K562 (cell line): ENCODE measurements around the gene POU2F1. TPM values are rescaled to one million over a fixed set of nuclear protein-coding genes. Genes with fewer than 3 reads are reported as not detected.
A peak's percentile ranks its signal among the peaks of the same experiment; 100 is the strongest.

Experiments
- ADNP ChIP-seq: fragments of 200-800 bp; sonication (Bioruptor generic); IDR thresholded peaks from 2 replicates; pipeline ENCODE4 v1.6.1; 2016; ENCODE audit warnings: missing genetic modification characterization, missing compliant biosample characterization
- CEBPB ChIP-seq: fragments of 450-650 bp; IDR thresholded peaks from 2 replicates; pipeline ENCODE4 v1.6.1; 2016; ENCODE audit warnings: missing genetic modification characterization, missing compliant biosample characterization
- ETV5 ChIP-seq: sonication (generic); formaldehyde crosslinking; IDR thresholded peaks from 2 replicates; pipeline ENCODE4 v1.4.0; 2020; ENCODE audit warnings: low read depth, mild to moderate bottlenecking, missing genetic modification reagents
- HEY1 ChIP-seq: fragments of 250-450 bp; sonication (Bioruptor Pico); IDR thresholded peaks from 2 replicates; pipeline ENCODE4 v1.5.0; 2020; ENCODE audit warnings: mild to moderate bottlenecking, moderate library complexity, borderline replicate concordance
- NBN ChIP-seq: fragments of 450-650 bp; IDR thresholded peaks from 2 replicates; pipeline ENCODE4 v1.6.1; 2016; ENCODE audit warnings: low read depth, mild to moderate bottlenecking
- SIRT6 ChIP-seq: IDR thresholded peaks from one replicate; pipeline ENCODE4 v1.6.1; 2012; ENCODE audit warnings: low read depth, mild to moderate bottlenecking, control low read depth, inconsistent platforms, low read length, moderate library complexity
- TRIM24 ChIP-seq, 2 experiments: fragments of 450-650 bp; IDR thresholded peaks; 2 replicates each; pipeline ENCODE4 v1.6.1; 2016
- VEZF1 ChIP-seq: fragments of 200-800 bp; sonication (Bioruptor generic); IDR thresholded peaks from 2 replicates; pipeline ENCODE4 v1.6.1; 2017; ENCODE audit warnings: missing genetic modification characterization, missing compliant biosample characterization
- ZEB2 ChIP-seq: fragments of 450-650 bp; IDR thresholded peaks from 2 replicates; pipeline ENCODE4 v1.6.1; 2016
- ZFP91 ChIP-seq: sonication (generic); formaldehyde crosslinking; IDR thresholded peaks from 2 replicates; pipeline ENCODE4 v1.8.0; 2022; ENCODE audit warnings: mild to moderate bottlenecking, missing genetic modification reagents
- ZNF57 ChIP-seq: fragments of 450-650 bp; formaldehyde crosslinking; IDR thresholded peaks from 2 replicates; pipeline ENCODE4 v1.4.0; 2020; ENCODE audit warnings: mild to moderate bottlenecking, moderate library complexity
- polyA plus RNA-seq, 8 experiments: library from polyadenylated mRNA; depleted of rRNA in 4 of 8; stranded (reverse) in 5 of 8; unstranded in 3 of 8; fragments of >200 nt; fragmentation: Nextera tagmentation in 2 of 8; fragmentation: Illumina TruSeq in 1 of 8; extraction: Ambion mirVana in 2 of 8; extraction: Trizol in 1 of 8; gene quantifications; 2 replicates each; pipeline versions ENCODE4 v1.2.1 to v1.2.3, GENCODE V29; 2011 to 2014; ENCODE audit warnings: inconsistent platforms in 1 of 8, missing spikeins in 1 of 8
- total RNA-seq, 7 experiments: library from RNA; depleted of rRNA in 6 of 7; stranded (reverse); fragments of >200 nt in 6 of 7; fragmentation: Illumina TruSeq in 2 of 7; extraction: Trizol in 2 of 7; gene quantifications; 2 replicates each; pipeline versions ENCODE4 v1.2.1 to v1.2.3, GENCODE V29; 2011 to 2021; ENCODE audit warnings: low replicate concordance in 1 of 7

Gene POU2F1
- total and polyA plus RNA-seq, 9 of the 15 experiments (the other 6 are each of a cell fraction or from before 2014, with no cell fraction given), result 2.6 to 22.3 (median 8.8) TPM

DNA sequence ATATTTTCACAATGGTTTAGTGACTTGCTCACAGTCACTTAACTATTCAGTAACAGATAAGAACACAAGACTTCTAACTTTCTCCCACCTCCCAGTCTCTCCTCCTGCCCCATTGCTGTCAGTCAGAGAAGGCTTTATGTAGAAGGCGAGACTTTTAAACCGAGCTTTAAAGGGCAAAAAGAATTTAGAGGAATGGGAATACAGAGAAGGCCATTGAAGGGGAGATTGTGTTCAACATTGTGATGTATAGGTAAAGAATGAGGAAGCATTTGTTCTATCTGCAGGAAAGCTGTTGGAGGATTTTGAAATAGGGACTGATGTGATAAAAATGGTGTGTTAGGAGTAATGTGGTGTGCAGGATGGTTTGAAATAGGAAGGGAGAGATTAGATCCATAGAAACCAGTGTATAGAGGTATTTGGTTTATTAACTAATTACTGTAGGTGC is 7.3 kb downstream of the POU2F1 start (continued):
- no peak for TF ChIP-seq ZFP91 (CRISPR knock-in tag)
- TF ChIP-seq VEZF1 (CRISPR knock-in tag), result peak; percentile 4; the same call in 1 of the 2 replicates
- TF ChIP-seq ETV5 (CRISPR knock-in tag), result no peak
- peak; percentile 64 to 78; a peak in 3 of 4 replicates for TF ChIP-seq TRIM24 (IDR thresholded peaks at IDR 0.05)
- 0 out of 2 replicates have a peak, but pooled peaks have one; percentile 39 for TF ChIP-seq ZEB2
- TF ChIP-seq HEY1 (CRISPR knock-in tag), result 0 out of 2 replicates have a peak, but pooled peaks have one; percentile 32
- TF ChIP-seq CEBPB (tag), result peak; percentile 68
- peak; percentile 60; the same call in 1 of the 2 replicates for TF ChIP-seq NBN
- TF ChIP-seq ADNP (tag), result 0 out of 2 replicates have a peak, but pooled peaks have one; percentile 1
- no peak for TF ChIP-seq ZNF57 (CRISPR knock-in tag)
- no peak for TF ChIP-seq SIRT6
